NCI-H146 treated with DMSO at 0.1 percent for 48 hours (cell line): ENCODE results near the gene ZNF583.

Source experiments
- DNase-seq: peaks from one replicate; lab custom pipeline; 2025; ENCODE audit not compliant: unreplicated experiment; lab: John Stamatoyannopoulos, UW

Gene ZNF583

DNA sequence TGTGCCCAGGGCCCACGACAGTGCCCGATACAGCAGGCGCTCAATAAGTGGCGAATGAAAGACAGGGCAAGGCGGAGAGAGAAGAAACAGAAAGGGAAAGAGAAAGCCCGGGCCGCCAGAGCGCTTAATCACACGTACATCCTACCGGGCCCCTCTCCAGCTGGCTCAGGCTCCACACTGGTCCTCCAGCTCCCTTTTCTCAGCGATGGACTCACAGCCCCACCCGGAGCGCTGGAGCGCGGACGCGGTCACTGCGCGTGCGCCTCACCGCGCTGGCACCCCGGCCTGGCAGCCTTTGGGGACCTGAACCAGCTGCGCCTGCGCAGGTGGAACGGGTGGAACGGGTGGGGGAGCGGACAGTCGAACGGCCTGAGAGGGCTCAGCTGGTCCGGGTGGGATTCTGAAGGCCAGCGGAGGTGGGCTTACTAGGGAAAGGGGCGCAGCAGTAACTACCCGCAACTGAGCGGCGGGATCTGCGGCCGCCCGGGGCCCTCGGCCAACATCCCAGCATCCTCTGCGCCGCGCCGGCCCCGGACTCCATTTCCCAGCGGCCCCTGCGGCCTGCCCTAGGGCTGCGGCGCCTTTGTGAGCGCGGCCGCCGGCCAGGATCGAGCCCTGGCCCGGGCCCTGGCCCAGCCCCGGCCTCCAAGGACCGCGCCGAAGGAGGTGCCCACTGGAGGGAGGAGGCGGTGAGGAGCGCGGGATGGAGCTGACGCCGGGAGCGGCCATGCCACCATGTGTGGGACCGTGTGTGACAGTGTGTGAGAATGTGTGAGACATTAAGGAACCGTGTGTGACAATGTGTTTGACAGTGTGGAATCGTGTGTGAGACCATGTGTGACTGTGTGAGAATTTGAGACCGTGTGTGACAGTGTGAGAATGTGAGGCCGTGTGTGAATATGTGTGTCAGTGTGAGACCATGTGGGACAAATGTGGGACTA, at the start of gene ZNF583:
Gene ZNF583, plus strand, starts transcription at position 569 of the 941 bp plus-strand sequence. CDS start 2,783 bp downstream, outside the sequence.
- DNase-seq: peak; percentile 88

DNA sequence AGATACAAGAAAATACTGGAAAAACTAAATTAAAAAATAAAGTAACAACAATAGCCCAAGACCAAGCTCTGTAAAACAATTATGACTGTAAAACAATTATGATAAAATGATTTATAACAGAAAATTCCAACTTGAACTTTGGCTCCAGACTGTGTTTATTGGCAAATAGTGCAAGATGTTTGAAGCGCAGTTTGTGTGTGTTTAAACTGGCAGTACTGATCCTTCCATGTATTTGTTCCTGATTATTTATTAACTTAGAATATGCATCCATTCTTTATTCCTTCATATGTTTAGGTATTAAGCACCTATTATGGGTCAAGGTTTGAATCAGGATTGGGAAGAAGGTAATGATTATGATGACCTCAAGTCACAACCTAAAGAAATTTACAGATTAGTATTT, 48.6 kb upstream of the ZNF583 start:
- no peak for DNase-seq

DNA sequence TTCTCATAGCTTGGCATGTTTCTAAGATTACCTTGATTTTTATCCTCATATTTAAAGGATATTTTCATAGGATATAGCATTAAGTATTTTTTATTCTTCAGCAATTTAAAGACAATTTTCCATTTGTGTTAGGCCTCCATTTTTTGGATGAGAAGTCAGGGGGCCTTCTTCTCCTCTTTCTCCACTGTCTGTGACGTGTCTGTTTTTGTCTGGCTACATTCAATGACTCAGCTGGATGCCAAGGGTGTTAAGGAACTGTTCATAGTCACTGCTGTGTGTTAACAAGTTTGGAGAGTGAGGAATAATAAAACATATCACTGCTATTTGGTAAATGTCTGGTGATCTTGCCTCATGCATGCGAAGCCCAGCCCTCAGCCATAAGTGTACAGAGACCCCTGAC, 47.2 kb upstream of the ZNF583 start:
- no peak for DNase-seq

DNA sequence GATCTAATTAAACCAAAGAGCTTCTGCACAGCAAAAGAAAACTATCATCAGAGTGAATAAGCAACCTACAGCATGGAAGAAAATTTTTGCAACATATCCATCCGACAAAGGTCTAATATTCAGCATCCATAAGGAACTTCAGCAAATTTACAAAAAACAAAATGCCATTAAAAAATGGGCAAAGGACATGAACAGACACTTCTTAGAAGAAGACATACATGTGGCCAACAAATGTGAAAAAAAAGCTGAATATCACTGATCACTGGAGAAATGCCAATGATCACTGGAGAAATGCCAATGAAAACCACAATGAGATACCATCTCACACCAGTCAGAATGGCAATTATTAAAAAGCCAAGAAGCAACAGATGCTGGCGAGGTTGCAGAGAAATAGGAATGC, 43.3 kb upstream of the ZNF583 start:
- no peak for DNase-seq

DNA sequence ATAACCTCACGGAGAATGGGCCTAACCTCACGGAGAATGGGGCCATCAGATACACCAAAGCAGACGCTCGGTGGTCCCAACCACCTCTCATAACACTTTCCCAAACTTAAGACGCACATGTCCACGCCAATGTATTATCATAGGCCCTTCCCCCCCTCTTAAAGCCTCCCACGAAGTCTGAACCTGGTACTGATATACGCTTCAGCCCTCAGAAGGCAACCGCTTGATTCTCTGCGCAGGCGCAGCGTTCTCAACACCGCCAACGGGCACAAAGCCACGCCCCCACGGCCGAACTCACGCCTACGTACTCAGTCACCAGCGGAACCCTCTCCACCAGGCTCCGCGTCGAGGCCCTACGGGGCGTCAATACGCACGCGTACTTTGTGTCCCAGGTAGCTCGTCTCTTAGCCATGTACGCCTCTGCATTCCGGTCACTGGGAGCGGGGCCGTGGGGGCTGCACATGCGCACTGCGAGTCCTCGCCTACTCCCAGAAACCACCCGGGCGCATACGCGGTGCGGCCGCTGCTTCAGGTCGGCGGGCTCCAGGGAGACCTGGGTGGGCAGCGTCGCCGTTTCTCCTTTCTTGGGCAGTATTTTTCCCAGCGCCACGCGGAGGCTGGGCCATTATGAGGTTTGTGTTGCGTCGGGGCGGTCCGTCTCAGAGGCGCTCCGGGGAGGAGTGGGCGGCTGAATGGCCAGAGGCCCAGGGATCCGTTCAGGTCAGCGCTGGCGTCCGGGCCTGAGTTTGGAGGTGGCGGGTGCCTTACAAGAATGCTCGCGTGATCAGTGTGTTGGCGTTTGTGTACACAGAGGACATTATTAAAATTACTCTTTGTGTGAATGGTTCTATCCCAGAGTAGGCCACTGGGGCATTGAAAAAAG, 36.1 kb upstream of the ZNF583 start:
- peak; percentile 79 for DNase-seq

DNA sequence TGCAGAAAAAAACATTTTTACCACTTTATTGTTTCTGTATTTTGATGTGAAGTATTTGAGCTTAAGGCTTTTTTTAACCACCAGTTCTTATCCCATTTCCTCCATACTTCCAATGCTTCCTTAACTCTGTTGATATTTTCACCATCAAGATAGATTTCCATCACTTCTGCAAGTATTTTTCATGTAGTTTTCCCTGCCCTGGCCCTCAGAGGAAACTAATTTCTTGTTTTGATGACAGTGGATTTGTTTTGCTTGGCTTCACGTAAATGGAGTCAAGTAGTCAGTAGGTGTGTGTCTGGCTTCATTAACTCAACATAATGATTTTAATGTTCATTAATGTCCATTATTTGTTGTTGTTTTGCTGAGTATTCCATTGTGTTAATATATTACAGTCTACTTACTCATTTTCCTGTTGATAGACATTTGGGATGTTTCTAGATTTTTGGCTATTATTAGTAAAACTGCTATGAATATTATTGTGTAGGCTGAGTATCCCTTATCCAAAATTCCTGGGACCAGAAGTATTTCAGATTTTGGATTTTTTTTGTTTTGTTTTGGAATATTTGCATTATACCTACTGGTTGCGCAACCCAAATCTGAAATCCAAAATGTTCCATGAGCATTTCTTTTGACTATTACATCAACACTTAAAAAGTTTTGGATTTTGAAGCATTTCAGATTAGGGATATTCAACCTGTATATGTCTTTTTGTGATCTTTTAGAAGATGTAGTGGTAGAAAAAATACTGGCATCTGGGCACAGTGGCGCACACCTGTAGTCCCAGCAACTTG, 34.1 kb upstream of the ZNF583 start:
- no peak for DNase-seq

DNA sequence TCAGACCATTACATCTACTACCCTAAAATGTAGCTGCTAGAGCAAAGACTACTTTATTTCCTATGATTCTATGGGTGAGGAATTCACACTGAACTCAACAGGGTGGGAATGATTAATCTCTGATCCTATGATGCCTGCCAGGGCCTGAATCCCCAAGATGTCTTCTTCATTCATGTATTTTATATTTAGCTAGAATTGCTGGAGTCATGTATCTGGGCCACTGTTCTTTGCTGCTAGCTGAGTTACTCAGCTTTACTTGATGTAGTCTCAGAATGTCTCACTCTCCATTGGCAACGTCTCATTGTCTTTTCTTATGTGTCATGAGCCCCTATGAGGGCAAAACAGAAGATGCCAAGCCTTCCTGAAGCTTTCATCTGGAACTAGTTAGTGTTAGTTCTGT, 31.9 kb upstream of the ZNF583 start:
- DNase-seq: no peak

DNA sequence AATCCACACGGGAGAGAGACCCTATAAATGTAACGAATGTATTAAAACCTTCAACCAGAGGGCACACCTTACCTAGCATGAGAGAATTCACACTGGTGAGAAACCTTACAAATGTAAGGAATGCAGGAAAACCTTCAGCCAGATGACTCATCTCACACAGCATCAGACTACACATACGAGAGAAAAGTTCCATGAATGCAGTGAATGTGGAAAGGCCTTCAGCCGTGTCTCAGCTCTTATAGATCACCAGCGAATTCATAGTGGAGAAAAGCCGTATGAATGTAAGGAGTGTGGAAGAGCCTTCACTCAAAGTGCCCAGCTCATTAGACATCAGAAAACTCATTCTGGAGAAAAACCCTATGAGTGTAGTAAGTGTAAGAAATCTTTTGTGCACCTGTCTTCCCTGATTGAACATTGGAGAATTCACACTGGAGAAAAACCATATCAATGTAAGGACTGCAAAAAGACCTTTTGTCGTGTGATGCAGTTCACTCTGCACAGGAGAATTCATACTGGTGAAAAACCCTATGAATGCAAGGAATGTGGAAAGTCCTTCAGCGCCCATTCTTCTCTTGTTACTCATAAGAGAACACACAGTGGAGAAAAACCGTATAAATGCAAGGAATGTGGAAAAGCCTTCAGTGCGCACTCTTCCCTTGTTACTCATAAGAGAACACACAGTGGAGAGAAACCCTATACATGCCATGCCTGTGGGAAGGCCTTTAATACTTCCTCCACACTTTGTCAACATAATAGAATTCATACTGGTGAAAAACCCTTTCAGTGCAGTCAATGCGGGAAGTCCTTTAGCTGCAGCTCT, 26.8 kb upstream of the ZNF583 start:
- DNase-seq: no peak

DNA sequence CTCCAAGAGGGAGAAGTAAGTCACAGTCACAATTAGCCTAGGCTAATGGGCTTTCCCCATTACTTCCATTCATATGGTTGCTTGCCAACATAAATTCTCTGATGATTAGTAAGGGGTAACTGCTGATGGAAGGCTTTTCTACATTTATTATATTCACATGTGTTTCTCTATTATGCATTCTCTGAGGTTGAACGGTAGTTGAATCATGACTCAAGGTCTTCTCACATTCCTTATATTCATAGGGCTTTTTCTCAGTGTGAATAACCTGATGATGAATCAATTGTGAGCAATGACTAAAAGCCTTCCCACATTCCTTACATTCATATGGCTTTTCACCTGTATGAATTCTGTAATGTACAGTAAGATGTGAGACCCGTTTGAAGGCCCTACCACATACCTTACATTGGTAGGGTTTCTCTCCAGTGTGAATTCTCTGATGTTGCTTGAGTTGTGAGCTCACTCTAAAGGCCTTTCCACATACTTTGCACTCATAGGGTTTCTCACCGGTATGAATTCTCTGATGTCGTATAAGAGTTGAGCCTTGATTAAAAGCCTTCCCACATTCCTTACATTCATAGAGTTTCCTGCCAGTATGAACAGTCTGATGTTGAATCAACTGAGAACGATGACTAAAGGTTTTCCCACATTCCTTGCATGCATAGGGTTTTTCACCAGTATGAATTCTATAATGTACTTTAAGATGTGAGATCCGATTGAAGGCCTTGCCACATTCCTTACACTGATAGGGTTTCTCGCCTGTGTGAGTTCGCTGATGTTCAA, 20.1 kb upstream of the ZNF583 start:
- DNase-seq: no peak

DNA sequence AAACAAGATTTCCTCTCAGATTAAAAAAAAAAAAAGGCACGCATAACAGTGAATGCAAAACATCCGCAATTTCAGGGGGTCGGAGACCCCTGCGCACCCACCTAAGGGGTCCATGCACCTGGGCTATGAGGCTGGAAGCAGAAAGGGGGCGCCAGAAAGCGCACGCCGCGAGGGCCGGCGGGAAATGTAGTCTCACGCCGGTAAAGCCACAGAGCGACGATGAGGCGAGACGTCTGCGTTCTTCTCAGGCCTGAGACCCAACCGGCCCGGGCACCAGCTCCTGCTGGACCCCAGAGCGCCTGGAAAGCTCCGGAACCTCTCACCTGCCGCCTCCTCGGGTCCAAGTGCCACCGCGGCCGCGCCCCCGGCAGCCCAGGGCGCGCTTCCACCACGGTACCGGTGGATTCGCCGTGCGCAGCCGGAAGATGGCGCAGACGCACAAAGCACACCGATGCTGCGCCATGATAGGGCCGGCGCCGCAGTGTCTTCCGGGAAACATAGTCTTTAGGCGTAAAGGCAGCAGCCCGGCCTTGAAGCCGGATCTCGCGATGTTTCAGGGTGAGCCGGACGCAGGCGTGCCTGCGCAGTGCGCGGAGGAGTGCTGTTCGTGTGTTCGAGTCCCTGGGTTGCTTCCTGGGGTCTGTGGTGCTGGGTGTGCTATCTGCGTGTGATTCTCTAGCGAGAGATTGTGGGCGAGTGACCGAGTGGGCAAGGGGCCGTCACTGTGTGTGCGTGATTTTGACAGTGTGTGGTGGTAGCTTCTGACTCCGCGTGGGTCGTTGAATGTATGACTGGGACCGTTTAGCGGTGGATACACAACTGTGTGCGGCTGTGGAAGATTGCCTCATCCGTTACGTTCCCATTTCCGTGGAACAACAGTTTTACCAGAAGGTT, 10.8 kb upstream of the ZNF583 start, which contains the start of gene ZNF582:
Gene ZNF582, minus strand, starts transcription at position 416 of the 894 bp plus-strand sequence. CDS start 1,782 bp downstream, outside the sequence.
- DNase-seq: peak; percentile 78

DNA sequence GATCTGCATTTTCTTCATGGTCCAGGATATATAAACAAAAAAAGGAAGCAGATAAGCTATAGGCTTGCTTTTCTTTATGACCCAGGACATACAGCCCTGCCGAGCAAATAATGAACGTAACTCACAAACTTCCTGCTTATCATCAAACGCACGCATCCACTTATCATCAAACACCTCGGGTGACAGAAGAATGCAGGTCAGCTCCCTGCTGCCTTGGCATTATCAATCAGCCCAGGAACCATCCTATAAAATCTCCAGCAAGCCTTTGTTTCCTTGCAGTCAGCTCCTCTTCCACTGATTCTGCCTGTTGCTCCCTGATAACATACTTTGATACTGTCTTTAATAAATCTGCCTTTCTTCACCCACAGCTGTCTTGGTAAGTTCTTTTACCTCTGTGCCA, 5.3 kb upstream of the ZNF583 start:
- DNase-seq: no peak

DNA sequence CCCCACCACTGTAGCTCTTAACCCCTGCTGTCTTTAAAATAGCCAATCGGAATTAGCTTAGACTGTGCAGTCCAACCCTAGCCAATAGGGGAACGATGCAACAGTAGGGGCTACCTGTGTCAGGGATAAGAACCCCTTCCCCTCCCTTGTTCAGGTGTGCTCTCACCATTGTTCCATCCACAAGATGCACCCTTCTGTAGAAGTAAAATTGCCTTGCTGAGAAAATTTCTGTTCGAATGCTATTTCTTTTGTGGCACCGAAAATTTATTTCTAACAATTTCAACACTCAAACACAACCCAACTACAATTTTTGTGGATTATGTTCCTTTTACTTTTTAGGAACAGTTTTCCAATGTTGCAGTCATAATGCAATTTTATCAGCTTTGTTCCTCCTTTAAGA, 3.6 kb upstream of the ZNF583 start:
- no peak for DNase-seq

DNA sequence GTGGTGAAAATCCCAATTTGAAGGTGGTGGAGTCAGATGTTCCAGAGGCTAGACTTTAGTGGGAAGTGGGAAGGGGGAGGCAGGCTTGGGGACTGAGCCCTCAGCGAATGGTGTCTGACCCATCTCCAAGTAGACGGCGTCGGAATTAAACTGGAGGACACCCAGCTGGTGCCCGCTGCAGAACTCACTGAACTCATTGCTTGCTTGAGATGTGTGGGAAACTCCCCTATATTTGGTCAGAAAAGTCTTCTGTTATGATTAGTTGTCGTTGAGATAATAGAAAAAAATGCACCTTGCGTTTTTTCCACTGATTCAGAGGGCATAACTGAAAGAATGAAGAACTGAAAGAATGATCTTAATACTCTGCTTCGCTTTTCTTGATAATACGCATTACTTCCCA, 871 bp upstream of the ZNF583 start:
- DNase-seq: no peak

DNA sequence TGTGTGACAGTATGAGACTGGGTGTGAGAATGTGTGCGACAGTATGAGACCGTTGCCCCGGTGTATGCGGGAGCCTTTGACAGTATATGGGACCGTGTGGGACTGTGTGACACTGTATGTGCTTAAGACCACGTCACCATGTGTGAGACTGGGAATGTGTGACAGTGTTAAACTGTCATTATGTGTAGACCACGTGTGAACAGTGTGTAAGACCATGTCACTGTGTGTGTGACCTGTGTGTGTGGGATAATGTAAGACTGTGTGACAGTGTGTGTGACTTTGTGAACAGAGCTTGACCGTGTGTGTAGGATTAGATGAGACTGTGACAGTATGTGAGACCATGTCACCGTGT, 549 bp downstream of the ZNF583 start:
- DNase-seq: no peak

DNA sequence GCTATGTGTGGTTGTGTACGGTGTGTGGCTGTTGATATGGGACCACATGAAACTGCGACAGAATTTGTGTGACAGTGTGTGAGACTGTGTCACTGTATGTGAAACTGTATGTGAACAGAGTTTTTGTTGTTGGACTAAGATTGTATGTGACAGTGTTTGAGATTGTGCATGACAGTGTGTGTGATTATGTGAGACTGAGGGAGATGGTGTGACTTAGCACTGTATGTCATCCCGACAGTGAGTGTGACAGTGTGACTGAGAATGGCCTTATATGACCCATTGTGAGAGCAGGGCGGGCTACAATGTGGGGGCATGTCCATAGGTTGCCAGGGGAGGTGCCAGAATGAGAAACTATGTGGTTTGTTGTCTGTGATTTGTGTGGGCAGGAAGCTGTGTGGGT, 930 bp downstream of the ZNF583 start:
- no peak for DNase-seq

DNA sequence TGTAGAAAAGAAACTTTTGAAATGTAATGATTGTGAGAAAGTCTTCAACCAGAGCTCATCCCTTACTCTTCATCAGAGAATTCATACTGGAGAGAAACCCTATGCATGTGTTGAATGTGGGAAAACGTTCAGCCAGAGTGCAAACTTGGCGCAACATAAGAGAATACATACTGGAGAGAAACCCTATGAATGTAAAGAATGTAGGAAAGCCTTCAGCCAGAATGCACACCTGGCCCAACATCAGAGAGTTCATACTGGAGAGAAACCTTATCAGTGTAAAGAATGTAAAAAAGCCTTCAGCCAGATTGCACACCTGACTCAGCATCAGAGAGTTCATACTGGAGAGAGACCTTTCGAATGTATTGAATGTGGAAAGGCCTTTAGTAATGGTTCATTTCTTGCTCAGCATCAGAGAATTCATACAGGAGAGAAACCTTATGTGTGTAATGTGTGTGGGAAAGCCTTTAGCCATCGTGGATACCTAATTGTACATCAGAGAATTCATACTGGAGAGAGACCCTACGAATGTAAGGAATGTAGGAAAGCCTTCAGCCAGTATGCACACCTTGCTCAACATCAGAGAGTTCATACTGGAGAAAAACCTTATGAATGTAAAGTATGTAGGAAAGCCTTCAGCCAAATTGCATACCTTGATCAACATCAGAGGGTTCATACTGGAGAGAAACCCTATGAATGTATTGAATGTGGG, 19.3 kb downstream of the ZNF583 start:
- DNase-seq: no peak

DNA sequence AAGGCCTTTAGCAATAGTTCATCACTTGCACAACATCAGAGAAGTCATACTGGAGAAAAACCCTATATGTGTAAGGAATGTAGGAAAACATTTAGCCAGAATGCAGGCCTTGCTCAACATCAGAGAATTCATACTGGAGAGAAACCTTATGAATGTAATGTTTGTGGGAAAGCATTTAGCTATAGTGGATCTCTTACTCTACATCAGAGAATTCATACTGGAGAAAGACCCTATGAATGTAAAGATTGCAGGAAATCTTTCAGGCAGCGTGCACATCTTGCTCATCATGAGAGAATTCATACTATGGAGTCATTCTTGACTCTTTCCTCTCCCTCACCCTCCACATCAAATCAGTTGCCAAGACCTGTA, 19.8 kb downstream of the ZNF583 start:
- DNase-seq: no peak
